Measurements from ENCODE around the gene SEC14L3.

- TF ChIP-seq POLR2A (IDR thresholded peaks at IDR 0.05; ENCODE audit: low read depth, low read length): no peak
- no peak for TF ChIP-seq CTCF (IDR thresholded peaks at IDR 0.05; ENCODE audit: extremely low read depth in 1 of 2, insufficient read depth in 1 of 2, low read depth in 1 of 2, low read length in 2 of 2)
- no peak for TF ChIP-seq FOS (IDR thresholded peaks at IDR 0.05; ENCODE audit: borderline replicate concordance, insufficient read depth, low read length)
- no peak for TF ChIP-seq MAX (IDR thresholded peaks at IDR 0.05; ENCODE audit: insufficient read depth, insufficient read length)
- no peak for TF ChIP-seq POLR2AphosphoS5 (IDR thresholded peaks at IDR 0.05; ENCODE audit: insufficient read depth, low read depth, low read length)
- TF ChIP-seq EZH2 (IDR thresholded peaks at IDR 0.05; ENCODE audit: borderline replicate concordance, low read depth, low read length, severe bottlenecking): no peak
- no peak for TF ChIP-seq GATA2 (IDR thresholded peaks at IDR 0.05; ENCODE audit: insufficient read depth, insufficient read length, low read depth, low read length)
- no peak for TF ChIP-seq MYC (IDR thresholded peaks at IDR 0.05; ENCODE audit: low read depth, low read length)
- TF ChIP-seq JUN (IDR thresholded peaks at IDR 0.05; ENCODE audit: borderline replicate concordance, insufficient read depth, insufficient read length, low read depth): no peak
Measured at GRCh38 chr22:30438559-30438958, 33.3 kb downstream of the SEC14L3 start.
